WTC11 (cell line): ENCODE measurements around the gene CCDC183. TPM values are rescaled to one million over a fixed set of nuclear protein-coding genes. Genes with fewer than 3 reads are reported as not detected.
"Not testable (repeated sequence)": the region's sequence is repeated elsewhere in the genome, so short reads cannot be mapped to it uniquely, and the experiment has no call there.

Experiments used
- ATAC-seq: fragments of 200-7000 bp; cut with Tn5 transposase; 2 replicates; pipeline ENCODE4 v1.10.0; 2021; ENCODE audit warnings: mild to moderate bottlenecking, moderate library complexity
- CTCF ChIA-PET: fragments of 300-600 bp; sonication (Branson Sonifier 250); formaldehyde crosslinking; loops from one replicate; lab custom pipeline; 2021; ENCODE audit warnings: antibody characterized with exemption; lab: Charles Lee
- POLR2A ChIA-PET: fragments of 350-600 bp; sonication (Branson Sonifier 250); formaldehyde crosslinking; loops from one replicate; lab custom pipeline; 2021; ENCODE audit warnings: antibody characterized with exemption; lab: Charles Lee
- DNase-seq: peaks from one replicate; pipeline ENCODE4 v3.0.0; 2021; ENCODE audit warnings: low spot score
- H3K27ac Mint-ChIP-seq: 2 replicates; pipeline ENCODE4 v1.8.0; 2021; ENCODE audit warnings: mixed read lengths
- H3K27me3 Mint-ChIP-seq: 2 replicates; pipeline ENCODE4 v1.8.0; 2021; ENCODE audit warnings: low read depth, mild to moderate bottlenecking, moderate library complexity, mixed read lengths
- H3K36me3 Mint-ChIP-seq: 2 replicates; pipeline ENCODE4 v1.8.0; 2021; ENCODE audit warnings: mixed read lengths
- H3K4me1 Mint-ChIP-seq: 2 replicates; pipeline ENCODE4 v1.8.0; 2022; ENCODE audit warnings: mixed read lengths
- H3K4me3 Mint-ChIP-seq: 2 replicates; pipeline ENCODE4 v1.8.0; 2021; ENCODE audit warnings: mild to moderate bottlenecking, moderate library complexity, mixed read lengths
- H3K9me3 Mint-ChIP-seq: 2 replicates; pipeline ENCODE4 v1.8.0; 2021; ENCODE audit warnings: mixed read lengths
- ARID4B ChIP-seq: sonication (generic); formaldehyde crosslinking; IDR thresholded peaks from 2 replicates; pipeline ENCODE4 v1.8.0; 2023; ENCODE audit warnings: missing genetic modification reagents, mild to moderate bottlenecking, borderline replicate concordance
- ATF2 ChIP-seq: sonication (generic); formaldehyde crosslinking; IDR thresholded peaks from 2 replicates; pipeline ENCODE4 v1.8.1; 2022; ENCODE audit warnings: low read depth, missing genetic modification reagents, borderline replicate concordance
- ATF3 ChIP-seq: sonication (generic); formaldehyde crosslinking; conservative IDR thresholded peaks from 2 replicates; pipeline ENCODE4 v1.8.1; 2022; ENCODE audit warnings: mild to moderate bottlenecking, missing genetic modification reagents
- ATF6 ChIP-seq: sonication (generic); formaldehyde crosslinking; IDR thresholded peaks from 2 replicates; pipeline ENCODE4 v1.8.1; 2023; ENCODE audit warnings: mild to moderate bottlenecking, missing genetic modification reagents
- CREB1 ChIP-seq: sonication (generic); formaldehyde crosslinking; IDR thresholded peaks from 2 replicates; pipeline ENCODE4 v1.8.0; 2023; ENCODE audit warnings: mild to moderate bottlenecking, missing genetic modification reagents
- GABPB1 ChIP-seq: sonication (generic); formaldehyde crosslinking; IDR thresholded peaks from 2 replicates; pipeline ENCODE4 v1.8.1; 2023; ENCODE audit warnings: mild to moderate bottlenecking, missing genetic modification reagents
- NFE2L1 ChIP-seq: sonication (generic); formaldehyde crosslinking; IDR thresholded peaks from 2 replicates; pipeline ENCODE4 v1.8.1; 2023; ENCODE audit warnings: missing genetic modification reagents
- NFYB ChIP-seq: sonication (generic); formaldehyde crosslinking; conservative IDR thresholded peaks from 2 replicates; pipeline ENCODE4 v1.8.0; 2022; ENCODE audit warnings: low read depth, missing genetic modification reagents
- NR2C2 ChIP-seq: sonication (generic); formaldehyde crosslinking; IDR thresholded peaks from 2 replicates; pipeline ENCODE4 v1.8.0; 2022; ENCODE audit warnings: mild to moderate bottlenecking, missing genetic modification reagents
- PRDM15 ChIP-seq: sonication (generic); formaldehyde crosslinking; IDR thresholded peaks from 2 replicates; pipeline ENCODE4 v1.8.0; 2022; ENCODE audit warnings: missing genetic modification reagents
- RORB ChIP-seq: fragments of 250-450 bp; sonication (Bioruptor Pico); IDR thresholded peaks from 2 replicates; pipeline ENCODE4 v1.9.0; 2021; ENCODE audit warnings: mild to moderate bottlenecking
- ZBTB21 ChIP-seq: sonication (generic); formaldehyde crosslinking; IDR thresholded peaks from 2 replicates; pipeline ENCODE4 v1.8.1; 2023; ENCODE audit warnings: mild to moderate bottlenecking, missing genetic modification reagents, borderline replicate concordance
- ZMAT4 ChIP-seq: fragments of 250-450 bp; sonication (Bioruptor Pico); IDR thresholded peaks from 2 replicates; pipeline ENCODE4 v1.9.0; 2021; ENCODE audit warnings: mild to moderate bottlenecking
- ZNF219 ChIP-seq: sonication (generic); formaldehyde crosslinking; IDR thresholded peaks from 2 replicates; pipeline ENCODE4 v1.8.0; 2023; ENCODE audit warnings: missing genetic modification reagents, mild to moderate bottlenecking, borderline replicate concordance
- ZNF232 ChIP-seq: sonication (generic); formaldehyde crosslinking; IDR thresholded peaks from 2 replicates; pipeline ENCODE4 v1.8.0; 2022; ENCODE audit warnings: mild to moderate bottlenecking, missing genetic modification reagents
- total RNA-seq: library from RNA; stranded (reverse); gene quantifications from 3 replicates; pipeline ENCODE4 v1.2.3, GENCODE V29; 2021

Gene CCDC183
- total RNA-seq, 1 experiment from 2014 or later = 2.1 TPM

GRCh38 chr9:136832581-136832980 is 36.4 kb downstream of the CCDC183 start:
- DNase-seq = no peak
- peaks cover 30% of the 10 kb centered on the region for H3K36me3 Mint-ChIP-seq
- no peaks in the 10 kb centered on the region for H3K4me1 Mint-ChIP-seq
- no peaks in the 10 kb centered on the region for H3K27me3 Mint-ChIP-seq
- CTCF ChIA-PET = interaction anchor here (0.6 kb wide), 1 partner anchor 187 kb away, joined by 3 read pairs; no protein-coding TSS in a partner anchor
- TF ChIP-seq NFYB (CRISPR knock-in tag) (no peak), NFE2L1 (no peak), ARID4B (CRISPR knock-in tag) (no peak), ZNF219 (no peak), ZMAT4 (CRISPR knock-in tag) (no peak), NR2C2 (CRISPR knock-in tag) (no peak), ZNF232 (CRISPR knock-in tag) (no peak)
- TF ChIP-seq, all 79 proteins: peak for 0
- H3K4me3 Mint-ChIP-seq = no peak overlapping the region
- no peak overlapping the region; the same call in 1 of the 2 replicates for H3K27ac Mint-ChIP-seq
- POLR2A ChIA-PET = interaction anchor here (0.7 kb wide), 1 partner anchor 21 kb away, joined by 3 read pairs; no protein-coding TSS in a partner anchor
- H3K9me3 Mint-ChIP-seq = no peaks in the 10 kb centered on the region
- no peak for ATAC-seq

- peak overlapping the region; percentile 26; the same call in 1 of the 2 replicates for H3K27ac Mint-ChIP-seq
- not testable (repeated sequence) for H3K4me1 Mint-ChIP-seq, DNase-seq, H3K9me3 Mint-ChIP-seq, H3K27me3 Mint-ChIP-seq, ATAC-seq, H3K4me3 Mint-ChIP-seq
- ChIA-PET CTCF (interaction anchor here (1.4 to 1.5 kb wide), 2 partner anchors 9 to 234 kb away, joined by 3 read pairs; partner anchors contain the start of gene AJM1), POLR2A (interaction anchor here (0.7 kb wide), 1 partner anchor 22 kb away, joined by 3 read pairs; no protein-coding TSS in a partner anchor)
- H3K36me3 Mint-ChIP-seq = peaks cover 30% of the 10 kb centered on the region
Observed at GRCh38 chr9:136833381-136834048, 37.4 kb downstream of the CCDC183 start.

GRCh38 chr9:136835162-136835931 is 39.2 kb downstream of the CCDC183 start:
- DNase-seq = no peak
- TF ChIP-seq GABPB1 (no peak), PRDM15 (CRISPR knock-in tag) (no peak), ATF6 (CRISPR knock-in tag) (no peak), ZBTB21 (CRISPR knock-in tag) (no peak), ATF3 (CRISPR knock-in tag) (no peak), ATF2 (CRISPR knock-in tag) (no peak), CREB1 (CRISPR knock-in tag) (no peak), RORB (no peak)
- Mint-ChIP-seq H3K27ac (no peak overlapping the region), H3K4me1 (peaks cover 5% of the 10 kb centered on the region), H3K36me3 (peaks cover 19% of the 10 kb centered on the region; the same call in 1 of the 2 replicates), H3K4me3 (no peak overlapping the region), H3K9me3 (no peaks in the 10 kb centered on the region), H3K27me3 (no peaks in the 10 kb centered on the region)
- POLR2A ChIA-PET = interaction anchor here (1.3 kb wide), 1 partner anchor 12 kb away, joined by 4 read pairs; no protein-coding TSS in a partner anchor
- CTCF ChIA-PET = interaction anchor here (0.7 to 1.6 kb wide), 7 partner anchors 9 to 232 kb away, joined by 3 to 10 read pairs (median 4); no protein-coding TSS in a partner anchor
- no peak for ATAC-seq
